Mesothelial cell of epicardium (in vitro differentiated cells): ENCODE data around the gene AHDC1. TPM values are rescaled to one million over a fixed set of nuclear protein-coding genes. Genes with fewer than 3 reads are reported as not detected.

Source experiments
- DNase-seq, 2 experiments: peaks; one replicate each; pipeline ENCODE4 v3.0.0; 2021; ENCODE audit warnings: low spot score in 2 of 2; ENCODE audit not compliant: unreplicated experiment in 2 of 2
- H3K27ac Mint-ChIP-seq: 2 replicates; pipeline ENCODE4 v1.8.0; 2021; ENCODE audit warnings: mixed read lengths
- H3K27me3 Mint-ChIP-seq: 2 replicates; pipeline ENCODE4 v1.8.0; 2021; ENCODE audit warnings: low read depth, mixed read lengths
- H3K36me3 Mint-ChIP-seq: 2 replicates; pipeline ENCODE4 v1.8.0; 2021; ENCODE audit warnings: mixed read lengths
- H3K4me1 Mint-ChIP-seq: 2 replicates; pipeline ENCODE4 v1.8.0; 2021; ENCODE audit warnings: mixed read lengths
- H3K4me3 Mint-ChIP-seq: 2 replicates; pipeline ENCODE4 v1.8.0; 2021; ENCODE audit warnings: mild to moderate bottlenecking, moderate library complexity, mixed read lengths
- H3K9me3 Mint-ChIP-seq: 2 replicates; pipeline ENCODE4 v1.8.0; 2021; ENCODE audit warnings: mixed read lengths
- CTCF ChIP-seq: fragments of 200-600 bp; sonication (generic); IDR thresholded peaks from one replicate; pipeline ENCODE4 v1.5.0; 2021; ENCODE audit warnings: antibody characterized with exemption; ENCODE audit not compliant: unreplicated experiment
- total RNA-seq: library from RNA; stranded (reverse); gene quantifications from 3 replicates; pipeline ENCODE4 v1.2.1, GENCODE V29; 2021

The AHDC1 gene
- total RNA-seq, 1 donor from 2014 or later: 73.5 TPM

GRCh38 chr1:27593678-27594563 lies 10.0 kb downstream of the AHDC1 start:
- Mint-ChIP-seq H3K27ac (no peak overlapping the region), H3K4me3 (peak overlapping the region; percentile 9)
- DNase-seq: no peak

DNA sequence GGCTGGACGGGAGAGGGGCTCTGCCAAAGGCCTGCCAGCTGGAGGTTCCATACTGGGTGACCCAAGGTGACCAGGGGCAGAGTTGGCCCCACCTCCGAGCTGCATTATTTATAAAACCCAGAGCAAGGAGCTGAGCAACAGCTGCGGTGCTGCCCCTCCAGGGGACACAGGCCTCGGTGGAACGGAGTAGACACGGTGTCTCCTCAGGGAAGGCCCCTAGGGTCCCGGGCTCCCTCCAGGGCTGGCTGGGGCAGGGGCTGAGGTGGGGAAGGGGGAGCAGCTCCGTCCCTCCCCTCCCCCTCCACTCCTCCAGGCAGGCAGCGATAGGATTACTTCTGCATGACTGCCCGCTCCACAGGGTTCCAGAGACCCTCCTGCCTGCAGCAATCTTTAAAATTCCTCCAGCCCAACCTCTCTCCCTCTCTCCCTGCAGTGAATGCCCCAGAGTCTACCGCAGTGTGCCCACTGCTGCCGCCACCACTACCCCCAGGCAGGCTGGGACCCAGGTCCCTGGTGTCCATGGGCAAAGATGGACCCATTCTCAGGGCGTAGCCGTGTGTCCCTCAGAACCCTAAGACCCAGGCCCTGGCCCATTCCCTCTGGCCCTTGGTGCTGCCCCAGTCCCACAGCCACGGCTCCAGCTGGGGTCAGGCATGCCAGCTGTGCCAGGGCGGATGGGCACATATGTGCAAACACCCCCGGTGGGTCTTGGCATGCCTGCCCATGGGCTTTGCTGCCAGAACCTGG lies 10.8 kb downstream of the AHDC1 start:
- H3K4me3 Mint-ChIP-seq: no peak overlapping the region
- DNase-seq: no peak
- no peak for TF ChIP-seq CTCF

More at GRCh38 chr1:27593678-27594563, 10.0 kb downstream of the AHDC1 start:
- Mint-ChIP-seq H3K27me3 (no peaks in the 10 kb centered on the region), H3K9me3 (no peaks in the 10 kb centered on the region), H3K4me1 (peaks cover 11% of the 10 kb centered on the region), H3K36me3 (no peaks in the 10 kb centered on the region)
- no peak for TF ChIP-seq CTCF

GRCh38 chr1:27592232-27592930 lies 11.6 kb downstream of the AHDC1 start:
- TF ChIP-seq CTCF: no peak
- Mint-ChIP-seq H3K36me3 (no peaks in the 10 kb centered on the region), H3K27ac (no peak overlapping the region), H3K4me3 (no peak overlapping the region), H3K27me3 (no peaks in the 10 kb centered on the region), H3K9me3 (no peaks in the 10 kb centered on the region), H3K4me1 (peaks cover 11% of the 10 kb centered on the region)
- no peak for DNase-seq

More for the DNA sequence above, 10.8 kb downstream of the AHDC1 start:
- Mint-ChIP-seq H3K27me3 (no peaks in the 10 kb centered on the region), H3K4me1 (peaks cover 11% of the 10 kb centered on the region), H3K9me3 (no peaks in the 10 kb centered on the region), H3K36me3 (no peaks in the 10 kb centered on the region), H3K27ac (no peak overlapping the region)

GRCh38 chr1:27591622-27592021 lies 12.3 kb downstream of the AHDC1 start:
- DNase-seq: no peak
- Mint-ChIP-seq H3K36me3 (no peaks in the 10 kb centered on the region), H3K27ac (no peak overlapping the region), H3K4me3 (no peak overlapping the region), H3K27me3 (no peaks in the 10 kb centered on the region), H3K4me1 (peaks cover 11% of the 10 kb centered on the region), H3K9me3 (no peaks in the 10 kb centered on the region)
- TF ChIP-seq CTCF: no peak

- Mint-ChIP-seq H3K4me1 (peaks cover 11% of the 10 kb centered on the region), H3K27me3 (no peaks in the 10 kb centered on the region), H3K27ac (peak overlapping the region; percentile 64), H3K4me3 (no peak overlapping the region), H3K36me3 (no peaks in the 10 kb centered on the region), H3K9me3 (no peaks in the 10 kb centered on the region)
- no peak for DNase-seq
- TF ChIP-seq CTCF: no peak
Measured at GRCh38 chr1:27590917-27591508, 12.9 kb downstream of the AHDC1 start.
